ENCODE results near the gene GALNT17.

GALNT17 gene

GRCh38 chr7:71454981-71455380 is 323.0 kb downstream of the GALNT17 start:
- Histone ChIP-seq H3K9me3 (ENCODE audit: insufficient read depth, low read length) (no peaks in the 10 kb centered on the region), H3K27ac (ENCODE audit: low read length) (no peak overlapping the region), H3K79me2 (ENCODE audit: low read length) (no peaks in the 10 kb centered on the region), H3K4me2 (ENCODE audit: low read length) (no peak overlapping the region), H3K4me1 (ENCODE audit: low read length) (no peaks in the 10 kb centered on the region), H2AFZ (ENCODE audit: low read depth, low read length) (no peak overlapping the region), H3K27me3 (ENCODE audit: low read depth, low read length) (no peaks in the 10 kb centered on the region), H3K9ac (ENCODE audit: low read length) (no peak overlapping the region), H3K4me3 (ENCODE audit: low read length) (no peak overlapping the region), H4K20me1 (ENCODE audit: insufficient read depth, low read length) (no peaks in the 10 kb centered on the region), H3K36me3 (replicated peaks; ENCODE audit: low read depth, low read length) (no peaks in the 10 kb centered on the region)
- TF ChIP-seq CTCF (IDR thresholded peaks at IDR 0.05; ENCODE audit: low read depth, low read length) (no peak), EZH2phosphoT487 (IDR thresholded peaks at IDR 0.05; ENCODE audit: low read depth) (no peak)

- Histone ChIP-seq H3K79me2 (ENCODE audit: low read length) (no peaks in the 10 kb centered on the region), H3K4me1 (ENCODE audit: low read length) (no peaks in the 10 kb centered on the region), H3K27ac (ENCODE audit: low read length) (no peak overlapping the region), H4K20me1 (ENCODE audit: insufficient read depth, low read length) (no peaks in the 10 kb centered on the region), H3K9ac (ENCODE audit: low read length) (no peak overlapping the region), H3K9me3 (ENCODE audit: insufficient read depth, low read length) (no peaks in the 10 kb centered on the region), H2AFZ (ENCODE audit: low read depth, low read length) (no peak overlapping the region), H3K36me3 (replicated peaks; ENCODE audit: low read depth, low read length) (no peaks in the 10 kb centered on the region), H3K4me2 (ENCODE audit: low read length) (no peak overlapping the region), H3K27me3 (ENCODE audit: low read depth, low read length) (no peaks in the 10 kb centered on the region), H3K4me3 (ENCODE audit: low read length) (no peak overlapping the region)
- TF ChIP-seq EZH2phosphoT487 (IDR thresholded peaks at IDR 0.05; ENCODE audit: low read depth) (no peak), CTCF (IDR thresholded peaks at IDR 0.05; ENCODE audit: low read depth, low read length) (no peak)
These were observed 325.1 kb downstream of the GALNT17 start for GRCh38 chr7:71457021-71457420.

- Histone ChIP-seq H3K27me3 (ENCODE audit: low read depth, low read length) (no peaks in the 10 kb centered on the region), H3K9ac (ENCODE audit: low read length) (no peak overlapping the region), H3K9me3 (ENCODE audit: insufficient read depth, low read length) (no peaks in the 10 kb centered on the region), H2AFZ (ENCODE audit: low read depth, low read length) (no peak overlapping the region), H3K4me3 (ENCODE audit: low read length) (no peak overlapping the region), H3K79me2 (ENCODE audit: low read length) (no peaks in the 10 kb centered on the region), H4K20me1 (ENCODE audit: insufficient read depth, low read length) (no peaks in the 10 kb centered on the region), H3K36me3 (replicated peaks; ENCODE audit: low read depth, low read length) (no peaks in the 10 kb centered on the region), H3K4me1 (ENCODE audit: low read length) (no peaks in the 10 kb centered on the region), H3K4me2 (ENCODE audit: low read length) (no peak overlapping the region), H3K27ac (ENCODE audit: low read length) (no peak overlapping the region)
- TF ChIP-seq EZH2phosphoT487 (IDR thresholded peaks at IDR 0.05; ENCODE audit: low read depth): no peak
These were observed 326.1 kb downstream of the GALNT17 start for GRCh38 chr7:71457846-71458590.

- Histone ChIP-seq H3K4me2 (ENCODE audit: low read length) (no peak overlapping the region), H4K20me1 (ENCODE audit: insufficient read depth, low read length) (no peaks in the 10 kb centered on the region), H3K4me3 (ENCODE audit: low read length) (no peak overlapping the region), H3K27ac (ENCODE audit: low read length) (no peak overlapping the region), H3K27me3 (ENCODE audit: low read depth, low read length) (no peaks in the 10 kb centered on the region), H3K9ac (ENCODE audit: low read length) (no peak overlapping the region), H3K4me1 (ENCODE audit: low read length) (no peaks in the 10 kb centered on the region), H3K36me3 (replicated peaks; ENCODE audit: low read depth, low read length) (no peaks in the 10 kb centered on the region), H2AFZ (ENCODE audit: low read depth, low read length) (no peak overlapping the region), H3K79me2 (ENCODE audit: low read length) (no peaks in the 10 kb centered on the region), H3K9me3 (ENCODE audit: insufficient read depth, low read length) (no peaks in the 10 kb centered on the region)
- TF ChIP-seq CTCF (IDR thresholded peaks at IDR 0.05; ENCODE audit: low read depth, low read length) (no peak), EZH2phosphoT487 (IDR thresholded peaks at IDR 0.05; ENCODE audit: low read depth) (no peak)
These were observed 327.2 kb downstream of the GALNT17 start for GRCh38 chr7:71459132-71459531.
